Measurements from ENCODE around the gene CCSAP.
"Not testable (repeated sequence)": the region's sequence is repeated elsewhere in the genome, so short reads cannot be mapped to it uniquely, and the experiment has no call there.

CCSAP gene, protein sequence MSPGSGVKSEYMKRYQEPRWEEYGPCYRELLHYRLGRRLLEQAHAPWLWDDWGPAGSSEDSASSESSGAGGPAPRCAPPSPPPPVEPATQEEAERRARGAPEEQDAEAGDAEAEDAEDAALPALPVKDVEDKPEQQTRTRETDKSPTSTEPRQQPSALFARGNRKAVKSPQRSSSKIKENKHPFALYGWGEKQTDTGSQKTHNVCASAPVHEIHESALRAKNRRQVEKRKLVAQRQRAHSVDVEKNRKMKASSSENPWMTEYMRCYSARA

GRCh38 chr1:229342656-229343569 is at the start of gene CCSAP:
Gene CCSAP (minus strand): TSS chr1:229343047. CDS start chr1:229342465, 582 bp downstream.
- peak; percentile 50 for DNase-seq

GRCh38 chr1:229390130-229390529 is 47.3 kb upstream of the CCSAP start:
- no peak for DNase-seq

DNA sequence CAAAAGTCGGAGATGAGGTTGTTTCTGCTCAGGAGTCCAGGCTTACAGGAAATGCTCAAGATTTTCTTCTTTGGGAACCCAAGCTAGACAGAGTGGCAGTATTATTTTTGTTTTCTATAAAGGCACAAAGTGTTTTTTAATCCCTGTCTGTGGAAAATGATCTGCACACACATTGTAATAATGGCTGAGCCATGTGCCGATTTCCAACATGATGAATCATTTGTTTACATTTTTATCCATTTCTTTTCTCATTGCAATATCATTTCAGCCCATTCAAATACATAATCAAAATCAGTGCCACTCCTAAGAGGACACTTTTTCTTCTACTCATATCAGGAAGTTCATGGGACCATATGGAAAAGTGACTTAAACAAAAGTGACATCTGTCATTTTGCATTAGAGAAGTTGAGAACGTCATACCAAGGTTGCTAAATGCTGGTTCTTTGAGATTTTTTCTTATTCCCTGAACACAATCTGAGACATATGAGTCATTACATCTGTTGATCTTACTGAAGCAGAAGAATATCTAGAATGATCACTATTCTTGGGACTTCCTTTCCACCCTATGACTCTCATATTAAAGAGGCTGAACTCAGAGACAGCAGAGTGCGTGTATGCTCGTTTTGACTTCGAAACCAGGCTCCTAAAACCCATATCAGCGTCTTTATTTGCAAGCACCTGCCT is 46.2 kb upstream of the CCSAP start:
- DNase-seq = no peak

- DNase-seq = no peak
Measured at GRCh38 chr1:229385853-229386456, 43.1 kb upstream of the CCSAP start.

DNA sequence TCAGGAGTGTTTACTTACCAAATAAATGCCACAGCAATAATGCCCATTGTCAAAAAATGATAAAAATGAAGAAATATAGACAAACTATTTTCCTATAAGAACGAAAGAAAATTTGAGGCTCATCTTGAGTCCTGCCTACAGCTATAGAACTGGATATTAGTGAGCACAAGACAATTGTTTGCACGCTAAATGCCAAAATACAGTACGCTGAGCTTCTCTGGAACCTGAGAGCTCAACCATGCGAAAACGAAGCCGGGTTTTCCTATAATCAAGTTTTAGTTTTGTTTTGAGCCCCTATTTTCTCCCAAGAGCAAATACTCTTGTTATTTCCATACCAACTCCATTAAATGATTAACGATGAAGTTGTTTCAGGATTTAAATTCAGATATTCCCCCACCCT is 42.0 kb upstream of the CCSAP start:
- DNase-seq = no peak

GRCh38 chr1:229383961-229384360 is 41.1 kb upstream of the CCSAP start:
- DNase-seq = no peak

DNA sequence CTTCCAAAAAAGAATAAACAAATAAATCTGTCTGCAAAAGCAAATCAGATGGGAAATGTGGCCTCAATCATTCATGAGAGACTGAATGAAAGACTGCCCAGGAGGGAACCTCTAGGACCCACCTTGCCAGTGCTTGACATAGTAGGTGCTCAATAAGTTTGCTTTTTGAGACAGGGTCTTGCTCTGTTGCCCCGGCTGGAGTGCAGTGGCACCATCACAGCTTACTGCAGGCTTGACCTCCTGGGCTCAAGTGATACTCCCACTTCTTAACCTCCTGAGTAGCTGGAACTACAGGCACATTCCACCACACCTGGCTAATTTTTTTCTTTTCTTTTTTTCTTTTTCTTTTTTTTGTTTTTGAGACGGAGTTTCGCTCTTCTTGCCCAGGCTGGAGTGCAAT is 40.3 kb upstream of the CCSAP start:
- DNase-seq = no peak

DNA sequence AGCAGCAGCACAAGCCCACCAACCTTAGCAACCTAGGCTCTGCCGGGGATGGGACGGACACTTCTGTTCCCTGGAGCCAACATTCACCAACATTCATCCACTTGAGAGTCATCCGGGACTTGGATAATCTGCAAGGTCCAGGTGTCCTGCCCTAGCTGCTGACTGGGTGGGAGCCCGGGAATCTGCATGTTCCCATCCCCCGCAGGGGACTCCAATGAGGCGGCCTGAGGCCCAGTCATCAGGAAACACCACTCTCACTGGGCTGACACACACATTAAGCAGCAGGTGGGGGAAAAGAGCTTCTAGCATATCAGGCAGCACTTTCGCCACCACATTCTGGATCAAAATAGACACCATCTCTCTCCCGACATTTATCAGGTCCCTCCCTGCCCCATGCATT is 38.4 kb upstream of the CCSAP start:
- DNase-seq = no peak

DNA sequence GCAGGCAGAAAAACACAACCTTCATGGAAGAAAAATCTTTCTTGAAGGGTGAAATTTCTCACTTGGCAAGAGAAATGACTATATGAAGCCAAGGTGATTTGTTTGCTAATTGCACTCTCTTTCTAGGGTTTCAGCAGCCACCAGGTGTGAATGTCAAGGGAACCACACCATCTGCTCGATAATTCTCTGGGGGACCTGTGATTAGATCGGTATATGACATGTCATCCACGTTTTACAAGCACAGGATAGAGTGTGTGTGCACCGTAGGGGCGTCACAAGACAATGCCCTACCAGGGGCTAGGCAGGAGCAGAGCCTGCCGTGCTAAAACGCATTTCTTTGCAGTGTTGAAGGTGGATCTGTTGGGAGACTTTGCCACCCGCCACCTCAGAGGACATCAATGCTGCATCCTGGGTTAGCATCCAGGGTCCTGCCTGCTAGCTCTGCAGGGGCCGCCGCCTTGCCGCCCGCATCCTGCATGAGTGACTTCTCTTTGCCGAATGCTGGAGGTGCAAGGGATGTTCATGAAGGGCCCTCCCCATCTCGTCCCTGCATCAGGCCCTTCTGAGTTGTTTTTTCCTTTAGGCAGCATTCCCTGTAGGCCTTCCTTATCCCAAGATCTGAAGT is 37.8 kb upstream of the CCSAP start:
- no peak for DNase-seq

- DNase-seq = no peak
Measured at GRCh38 chr1:229379846-229380245, 37.0 kb upstream of the CCSAP start.

DNA sequence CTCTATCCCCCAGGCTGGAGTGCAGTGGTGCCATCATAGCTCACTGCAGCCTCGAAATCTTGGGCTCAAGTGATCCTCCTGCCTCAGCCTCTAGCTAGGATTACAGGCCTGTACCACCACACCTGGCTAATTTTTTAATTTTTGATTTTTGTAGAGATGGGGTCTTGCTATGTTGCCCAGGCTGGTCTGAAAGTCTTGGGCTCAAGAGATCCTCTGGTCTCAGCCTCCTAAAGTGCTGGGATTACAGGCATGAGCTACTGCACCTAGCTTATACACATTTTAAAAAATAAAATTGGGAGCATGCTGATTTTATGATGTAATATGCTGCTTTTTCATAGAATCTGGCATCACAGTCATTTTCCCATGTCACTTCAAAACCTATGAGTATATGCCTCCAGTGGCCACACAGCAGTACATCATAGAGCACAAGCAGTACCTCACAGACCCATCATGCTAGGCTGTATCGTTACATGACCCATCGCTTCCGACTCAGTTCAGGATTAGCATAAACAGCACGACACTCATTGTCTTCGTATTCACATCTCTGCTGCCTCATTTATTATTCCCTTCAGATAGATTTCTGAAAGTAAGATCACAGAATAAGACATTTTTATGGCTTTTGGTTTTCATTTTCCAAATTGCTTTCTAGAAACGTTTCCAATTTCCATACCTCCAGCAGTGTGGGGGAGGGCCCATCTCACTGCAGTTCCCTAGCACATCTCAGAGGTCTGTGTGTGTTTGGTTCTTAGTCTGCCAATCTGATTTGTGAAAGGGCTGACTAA is 35.9 kb upstream of the CCSAP start:
- no peak for DNase-seq

DNA sequence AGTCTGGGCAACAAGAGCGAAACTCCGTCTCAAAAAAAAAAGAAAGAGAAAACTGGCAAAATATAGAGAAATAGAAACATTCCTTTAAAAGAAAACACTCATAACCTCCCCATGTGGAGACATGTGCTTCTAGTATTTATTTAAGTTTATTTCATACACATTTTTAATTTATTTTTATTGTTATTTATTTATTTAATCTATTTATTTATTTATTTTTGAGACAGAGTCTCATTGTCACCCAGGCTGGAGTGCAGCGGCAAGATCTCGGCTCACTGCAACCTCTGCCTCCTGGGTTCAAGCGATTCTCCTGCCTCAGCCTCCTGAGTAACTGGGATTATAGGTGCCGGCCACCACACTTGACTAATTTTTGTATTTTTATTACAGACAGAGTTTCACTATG is 35.2 kb upstream of the CCSAP start:
- not testable (repeated sequence) for DNase-seq

DNA sequence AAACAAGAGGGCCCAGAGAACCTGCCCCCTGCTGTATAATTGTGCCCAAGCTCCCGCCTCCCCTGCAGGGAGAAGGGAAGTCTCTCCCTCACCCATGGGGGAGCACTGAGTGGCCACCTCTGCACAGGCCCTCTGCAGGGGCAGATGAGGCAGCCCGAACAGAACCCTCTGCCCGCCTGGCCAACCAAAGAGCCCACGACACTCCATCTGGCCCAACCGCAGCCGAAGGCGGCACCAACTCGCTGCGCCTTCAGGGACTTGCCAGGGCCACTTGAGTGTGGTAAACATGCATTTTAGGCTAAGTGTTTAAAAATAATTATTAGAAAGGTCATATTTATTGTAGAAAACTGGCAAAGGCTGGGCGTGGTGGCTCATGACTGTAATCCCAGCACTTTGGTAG is 34.6 kb upstream of the CCSAP start:
- no peak for DNase-seq

GRCh38 chr1:229376521-229376920 is 33.7 kb upstream of the CCSAP start:
- DNase-seq = no peak

- no peak for DNase-seq
Measured at GRCh38 chr1:229374485-229374884, 31.6 kb upstream of the CCSAP start.

- DNase-seq = no peak
Measured at GRCh38 chr1:229373395-229373794, 30.5 kb upstream of the CCSAP start.

- DNase-seq = no peak
Measured at GRCh38 chr1:229372251-229372650, 29.4 kb upstream of the CCSAP start.

DNA sequence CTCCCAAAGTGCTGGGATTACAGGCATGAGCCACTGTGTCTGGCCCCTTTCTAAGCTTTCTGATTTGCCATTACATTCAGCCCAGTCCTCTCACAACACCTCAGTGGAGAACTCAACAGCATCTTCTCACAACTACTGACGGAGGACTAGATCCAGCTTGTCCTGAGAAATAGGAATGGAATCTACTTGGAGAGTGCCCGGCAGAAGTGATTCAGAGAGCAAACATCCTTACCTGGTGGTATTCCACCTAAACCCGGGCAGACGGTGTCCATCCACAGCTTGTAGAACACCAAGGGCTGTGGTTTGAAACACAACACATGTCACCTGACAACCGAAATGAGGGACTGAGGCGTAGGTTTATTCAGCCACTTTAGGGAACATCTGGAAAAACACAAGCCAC is 28.8 kb upstream of the CCSAP start:
- no peak for DNase-seq

DNA sequence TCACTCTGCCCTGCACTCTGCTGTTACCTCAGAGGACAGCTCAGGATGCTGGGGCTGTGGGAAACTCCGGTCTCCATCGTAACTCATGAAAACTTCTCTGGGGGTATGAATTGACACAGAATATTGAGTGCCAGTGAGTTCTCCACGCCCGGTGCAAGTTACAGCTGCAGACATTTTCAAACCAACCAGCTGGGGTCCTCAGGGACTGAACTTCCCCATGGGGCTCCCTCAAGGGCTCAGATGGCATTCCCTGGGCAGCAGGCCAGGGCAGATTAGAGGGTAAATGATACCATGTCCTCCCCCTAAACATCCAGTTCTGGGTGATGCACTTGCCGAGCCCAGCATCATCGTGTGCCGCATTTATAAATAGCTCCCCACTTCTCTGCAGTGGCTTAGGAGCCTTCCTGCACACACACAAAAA is 27.8 kb upstream of the CCSAP start:
- DNase-seq = no peak

DNA sequence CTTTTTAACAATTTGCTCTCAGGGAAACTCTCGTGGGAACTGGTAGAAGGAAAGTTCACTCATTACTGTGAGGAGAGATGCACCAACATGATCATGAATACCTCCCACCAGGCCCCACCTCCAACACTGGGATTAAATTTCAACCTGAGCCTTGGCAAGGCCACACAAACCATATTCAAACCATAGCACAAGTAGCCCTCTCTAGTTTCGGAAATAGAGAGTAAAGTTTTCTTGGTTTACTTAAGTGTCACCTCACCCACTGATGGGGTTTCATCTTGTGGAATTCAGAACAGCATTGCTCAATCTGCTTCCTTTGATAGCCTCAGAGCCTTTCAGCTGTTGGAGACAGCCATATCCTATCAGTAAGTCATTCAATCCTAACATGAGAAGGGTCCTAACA is 25.5 kb upstream of the CCSAP start:
- DNase-seq = no peak

DNA sequence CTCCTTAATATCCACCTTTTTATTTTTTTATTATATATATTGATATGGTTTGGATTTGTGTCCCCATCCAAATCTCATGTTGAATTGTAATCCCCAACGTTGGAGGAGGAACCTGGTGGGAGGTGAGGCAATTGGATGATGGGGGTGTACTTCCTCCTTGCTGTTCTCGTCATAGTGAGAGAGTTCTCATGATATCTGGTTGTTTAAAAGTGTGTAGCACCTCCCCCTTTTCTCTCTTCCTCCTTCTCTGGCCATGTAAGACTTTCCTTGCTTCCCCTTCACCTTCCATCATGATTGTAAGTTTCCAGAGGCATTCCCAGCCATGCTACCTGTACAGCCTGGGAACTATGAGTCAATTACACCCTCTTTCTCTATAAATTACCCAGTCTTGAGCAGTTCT is 22.7 kb upstream of the CCSAP start:
- DNase-seq = no peak
